Right ventricle myocardium inferior (tissue), 1 donor: Measurements from ENCODE around the gene ARHGAP10. TPM values are rescaled to one million over a fixed set of nuclear protein-coding genes. Genes with fewer than 3 reads are reported as not detected.

Experiments used
- ATAC-seq: fragments of 200-7000 bp; cut with Tn5 transposase; one replicate; pipeline ENCODE4 v1.9.1; 2020; ENCODE audit warnings: mild to moderate bottlenecking, moderate library complexity
- DNase-seq: peaks from one replicate; pipeline ENCODE4 v3.0.0; 2021; ENCODE audit errors: missing footprints
- intact Hi-C: fragments of 100-400 bp; cut with DNase I; formaldehyde crosslinking; loops from one replicate; pipeline ENCODE4 v1.11.0; 2022
- total RNA-seq: library from RNA; stranded (reverse); fragmentation: NEBNext Ultra II Directional; extraction: Animal tissue kit (Norgen Biotek cat#: 25700); gene quantifications from one replicate; pipeline ENCODE4 v1.2.1, GENCODE V29; 2021
- donor health status: DM: no; HTN: yes; CAD: no; lungs with severe emphysema.

Gene ARHGAP10
- total RNA-seq, 1 donor from 2014 or later = 71.8 TPM

DNA sequence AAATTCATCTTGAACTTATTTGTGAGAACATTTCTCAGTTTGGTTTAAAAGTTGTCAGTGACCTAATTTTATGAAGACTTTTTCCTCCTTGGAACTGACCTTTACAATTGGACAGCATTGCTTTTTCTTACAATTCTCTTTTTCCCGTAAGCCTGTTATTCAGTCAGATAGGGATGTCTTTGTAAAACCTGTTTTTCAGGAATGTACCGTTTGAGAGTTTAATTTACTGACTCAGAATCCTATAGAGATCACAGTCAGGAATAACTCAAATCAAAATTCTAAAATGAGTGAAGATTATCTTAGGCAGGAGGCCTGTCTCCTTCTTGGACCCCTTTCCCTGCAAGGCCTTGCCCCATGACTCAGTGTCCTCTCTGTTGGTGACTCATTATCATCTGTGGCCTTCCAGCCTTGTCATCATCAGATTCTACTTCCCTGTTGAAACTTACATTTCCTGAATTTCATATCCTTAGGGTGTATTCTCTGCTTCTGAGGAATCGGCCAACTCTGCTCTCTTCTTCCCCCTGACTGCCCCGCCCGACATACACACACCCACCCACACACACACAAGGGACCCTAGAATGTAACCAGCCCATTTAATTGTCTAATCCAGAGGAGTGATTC is 99.8 kb downstream of the ARHGAP10 start:
- DNase-seq (no peak), ATAC-seq (peak; percentile 74)
- intact Hi-C loops = loop anchor here (2.0 to 5.0 kb wide), 2 partner anchors 36 to 99 kb away; partner anchors contain the start of gene ARHGAP10

DNA sequence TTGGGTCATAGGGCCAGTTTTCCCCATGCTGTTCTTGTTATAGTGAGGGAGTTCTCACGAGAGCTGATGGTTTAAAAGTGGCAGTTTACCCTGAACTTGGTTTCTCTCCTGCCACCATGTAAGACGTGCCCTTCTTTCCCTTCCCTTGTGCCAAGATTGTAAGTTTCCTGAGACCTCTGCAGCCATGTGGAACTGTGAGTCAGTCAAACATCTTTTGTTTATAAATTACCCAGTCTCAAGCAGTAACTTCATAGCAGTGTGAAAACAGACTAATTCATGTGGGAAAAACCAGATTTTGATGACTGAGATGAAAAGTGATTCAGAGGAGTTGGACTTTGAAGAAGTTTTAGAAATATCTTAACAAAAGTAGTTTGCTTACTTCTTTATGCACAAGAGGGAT is 101.4 kb downstream of the ARHGAP10 start:
- intact Hi-C loops = loop anchor here (5.0 kb wide), 1 partner anchor 34 kb away; no protein-coding TSS in a partner anchor
- DNase-seq (no peak), ATAC-seq (no peak)

DNA sequence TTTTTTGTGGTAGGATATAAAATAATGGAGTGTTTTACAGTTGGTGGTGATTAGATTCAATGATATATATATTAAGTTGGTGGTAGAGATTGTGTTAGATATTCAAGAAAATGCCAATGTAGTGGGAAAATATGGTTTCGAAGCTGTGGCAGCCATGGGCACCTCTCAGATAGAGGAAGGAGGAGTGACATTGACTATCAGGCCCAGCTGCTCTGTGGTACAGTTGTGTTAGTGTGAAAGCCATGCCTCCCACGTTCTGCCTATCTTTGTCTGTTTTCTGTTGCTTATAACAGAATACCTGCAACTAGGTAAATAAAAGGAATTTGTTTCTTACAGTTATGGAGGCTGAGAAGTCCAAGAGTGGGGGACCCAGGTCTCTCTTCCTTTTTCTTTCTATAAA is 101.9 kb downstream of the ARHGAP10 start:
- intact Hi-C loops = loop anchor here (5.0 kb wide), 1 partner anchor 34 kb away; no protein-coding TSS in a partner anchor
- ATAC-seq (no peak), DNase-seq (no peak)

DNA sequence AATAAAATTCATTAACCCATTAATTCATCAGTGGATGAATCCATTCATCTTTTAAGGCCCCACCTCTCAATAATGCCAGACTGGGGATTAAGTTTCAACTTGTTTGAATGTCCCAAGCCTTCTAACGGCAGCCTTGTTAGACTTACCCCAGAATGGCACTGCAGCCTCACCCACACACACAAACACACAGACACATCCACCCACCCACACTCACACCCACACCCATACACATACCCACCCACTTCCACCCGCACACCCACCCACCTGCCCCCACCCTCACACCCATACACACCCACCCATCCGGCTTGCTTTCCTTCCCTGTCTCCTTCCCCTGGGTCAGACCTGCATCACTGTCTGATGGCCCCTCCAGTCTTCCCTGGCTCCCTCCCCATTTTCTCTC is 102.6 kb downstream of the ARHGAP10 start:
- intact Hi-C loops = loop anchor here (5.0 kb wide), 1 partner anchor 33 kb away; no protein-coding TSS in a partner anchor
- no peak for ATAC-seq
- no peak for DNase-seq

DNA sequence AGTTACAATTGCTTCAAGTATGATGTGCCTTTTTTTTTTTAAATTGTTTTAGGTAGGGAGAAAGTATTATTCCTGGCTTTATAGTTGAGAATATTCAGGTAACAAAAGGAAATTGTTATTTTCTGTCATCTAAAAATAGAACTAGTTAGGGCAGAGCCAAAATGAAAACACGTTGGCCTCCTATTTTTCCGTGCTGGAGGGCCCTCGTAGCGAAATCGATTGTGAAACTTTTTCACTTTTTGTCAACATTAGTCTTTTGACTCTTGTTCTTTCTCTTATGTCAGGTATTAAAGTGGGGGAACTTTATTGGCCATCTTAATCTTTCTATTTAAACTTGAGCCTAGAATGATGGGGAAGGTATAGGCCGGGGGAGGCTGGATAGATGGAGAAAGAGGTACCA is 104.9 kb downstream of the ARHGAP10 start:
- ATAC-seq (no peak), DNase-seq (no peak)
- intact Hi-C loops = no loop called here

DNA sequence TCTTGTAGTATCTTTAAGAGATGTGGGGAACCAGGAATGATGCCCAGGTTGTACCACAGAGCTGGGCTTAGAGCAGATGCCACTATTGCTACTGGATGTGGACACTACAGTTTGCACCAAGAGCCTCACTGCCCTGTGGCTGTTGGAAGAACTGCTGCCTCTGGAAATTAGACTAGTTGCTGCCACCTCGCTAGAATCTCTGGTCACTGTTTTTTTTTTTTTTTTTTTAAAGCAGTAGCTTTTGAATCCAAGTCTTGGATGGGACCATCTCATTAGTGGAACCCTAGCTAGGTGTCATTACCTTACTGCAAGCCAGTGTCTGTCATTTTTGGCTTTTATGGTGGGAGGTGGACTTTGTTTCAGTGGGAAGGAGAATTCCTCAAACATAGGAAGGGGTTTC is 105.5 kb downstream of the ARHGAP10 start:
- ATAC-seq (no peak), DNase-seq (no peak)
- intact Hi-C loops = no loop called here

DNA sequence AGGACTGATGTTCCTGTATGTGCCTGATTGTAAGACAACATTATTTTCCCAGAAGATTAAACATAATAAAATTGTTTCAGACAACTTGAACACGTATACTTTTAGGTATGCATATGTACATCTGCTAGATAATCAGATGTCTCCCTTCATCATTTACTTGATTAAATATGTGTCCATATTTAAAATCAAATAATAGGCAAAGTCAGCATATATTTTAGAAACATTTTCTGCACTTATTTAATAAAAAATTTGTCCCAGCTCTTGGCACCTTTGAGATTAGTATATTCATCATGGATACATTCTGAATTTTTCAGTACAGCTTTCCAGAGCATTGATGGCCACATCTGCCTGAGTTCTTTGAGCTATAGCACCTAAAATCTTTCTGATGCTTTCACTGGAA is 106.0 kb downstream of the ARHGAP10 start:
- intact Hi-C loops = no loop called here
- no peak for ATAC-seq
- no peak for DNase-seq

DNA sequence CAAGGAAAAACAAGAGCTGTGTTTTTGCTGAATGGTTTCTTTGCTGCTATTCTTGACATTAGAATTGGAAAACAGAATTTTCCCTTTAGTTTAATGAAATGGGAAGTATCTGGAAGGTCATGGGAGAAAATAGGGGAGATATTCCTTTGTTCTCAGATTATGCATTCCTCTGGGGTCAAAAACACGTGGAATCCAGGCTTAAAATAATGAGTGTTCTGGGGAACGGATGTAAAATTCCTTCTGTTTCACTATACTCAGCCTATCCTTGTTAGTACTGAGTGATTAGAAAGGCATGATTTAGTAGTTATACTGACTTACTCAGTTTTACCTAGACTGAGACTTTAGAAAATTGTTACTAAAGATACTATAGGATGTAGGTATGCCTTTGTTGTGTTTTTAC is 107.3 kb downstream of the ARHGAP10 start:
- DNase-seq (no peak), ATAC-seq (no peak)
- intact Hi-C loops = no loop called here

DNA sequence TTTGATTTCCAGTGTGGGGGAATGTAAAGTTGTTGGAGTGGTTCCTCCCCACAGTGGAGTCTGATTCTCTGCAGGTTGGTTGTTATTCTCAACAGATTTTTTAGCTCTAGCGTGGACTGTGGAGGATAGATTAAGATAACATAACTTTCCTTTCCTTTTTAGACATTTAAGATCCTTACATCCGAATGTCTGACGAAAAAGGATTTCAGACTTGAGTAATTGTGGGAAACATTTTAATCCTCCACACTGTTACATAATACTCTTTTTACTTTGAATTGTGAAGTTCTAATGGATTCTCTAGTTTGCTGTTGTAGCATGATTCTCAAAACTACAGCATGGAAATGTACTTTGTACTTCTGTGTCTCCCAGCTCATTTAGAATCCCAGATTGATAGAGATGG is 107.8 kb downstream of the ARHGAP10 start:
- DNase-seq (no peak), ATAC-seq (no peak)
- intact Hi-C loops = no loop called here

DNA sequence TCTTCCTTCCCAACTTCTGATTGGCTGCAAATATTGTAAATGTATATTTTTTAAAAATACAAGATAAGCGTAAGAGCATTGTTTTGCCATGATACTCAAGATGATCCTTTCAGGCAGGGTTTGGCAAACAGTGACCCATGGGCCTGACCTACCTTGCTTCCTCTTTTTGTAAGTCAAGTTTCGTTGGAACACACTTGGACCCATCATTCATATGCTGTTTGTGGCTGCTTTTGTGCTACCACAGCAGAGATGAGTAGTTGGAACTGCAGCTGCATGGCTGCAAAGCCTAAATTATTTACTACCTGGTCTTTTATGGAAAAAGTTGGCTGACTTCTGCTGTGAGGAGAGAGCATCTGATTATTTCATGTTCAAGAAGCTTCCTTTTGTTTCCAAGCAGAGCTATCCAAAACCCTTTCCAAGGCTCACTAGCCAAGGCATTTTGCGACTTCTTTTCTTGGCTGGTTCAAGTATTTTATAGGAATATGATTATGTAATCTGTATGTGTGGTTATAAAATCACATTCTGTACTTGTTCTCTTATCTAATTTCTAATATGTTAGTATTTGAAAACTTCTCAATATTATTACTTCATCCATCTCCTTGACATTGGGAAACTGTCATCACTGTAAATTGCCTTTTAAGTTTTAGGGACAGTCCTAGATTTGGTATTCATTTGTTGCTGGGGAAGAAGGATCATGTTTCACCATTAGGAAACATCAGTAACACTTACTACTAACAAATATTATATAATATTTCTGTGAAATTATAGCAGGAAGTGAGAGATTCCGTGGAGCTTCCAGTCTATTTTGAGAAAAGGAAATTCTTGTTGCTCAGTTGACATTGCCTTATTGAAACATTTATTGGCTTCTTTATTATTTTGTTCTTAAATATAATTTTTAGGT is 109.2 kb downstream of the ARHGAP10 start:
- intact Hi-C loops = no loop called here
- DNase-seq (no peak), ATAC-seq (no peak)

DNA sequence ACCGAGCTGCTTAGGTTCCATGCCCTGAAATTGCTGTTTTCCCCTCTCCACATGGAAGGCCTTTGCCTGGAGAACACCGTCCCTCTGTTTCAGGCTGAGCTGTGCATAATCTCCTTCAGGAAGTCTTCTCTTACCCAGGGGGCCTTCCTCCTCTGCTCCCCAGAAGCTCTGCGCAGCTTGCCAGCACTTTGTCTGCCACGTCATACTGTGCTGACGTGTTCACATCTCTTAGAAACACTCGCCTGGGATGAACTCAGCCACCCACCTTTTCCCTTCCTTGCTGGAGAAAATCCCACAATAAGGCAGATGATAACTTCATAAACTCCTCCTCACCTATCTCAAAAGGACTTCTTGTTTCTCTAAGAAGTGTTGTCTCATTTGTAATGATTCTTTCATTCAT is 110.7 kb downstream of the ARHGAP10 start:
- intact Hi-C loops = no loop called here
- DNase-seq (peak; percentile 74), ATAC-seq (peak; percentile 89)

DNA sequence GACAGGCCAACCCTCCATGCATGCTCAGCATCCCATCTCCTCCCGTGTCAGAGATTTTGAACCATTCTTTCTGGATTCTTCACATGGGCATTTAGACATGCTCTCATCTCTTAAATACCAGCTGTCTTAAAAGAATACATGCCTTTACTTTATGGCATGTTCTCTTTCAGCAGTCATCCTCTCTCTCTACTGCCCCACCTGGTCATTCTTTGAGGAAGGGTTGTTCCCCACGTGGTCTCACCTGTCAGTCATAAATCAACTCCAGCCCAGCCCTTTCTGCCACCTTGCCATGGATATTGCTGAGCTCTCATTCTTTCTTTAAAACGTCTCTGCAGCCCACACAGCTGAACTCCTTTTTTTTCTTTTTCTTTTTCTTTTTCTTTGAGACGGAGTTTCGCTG is 111.3 kb downstream of the ARHGAP10 start:
- DNase-seq (no peak), ATAC-seq (no peak)
- intact Hi-C loops = no loop called here

DNA sequence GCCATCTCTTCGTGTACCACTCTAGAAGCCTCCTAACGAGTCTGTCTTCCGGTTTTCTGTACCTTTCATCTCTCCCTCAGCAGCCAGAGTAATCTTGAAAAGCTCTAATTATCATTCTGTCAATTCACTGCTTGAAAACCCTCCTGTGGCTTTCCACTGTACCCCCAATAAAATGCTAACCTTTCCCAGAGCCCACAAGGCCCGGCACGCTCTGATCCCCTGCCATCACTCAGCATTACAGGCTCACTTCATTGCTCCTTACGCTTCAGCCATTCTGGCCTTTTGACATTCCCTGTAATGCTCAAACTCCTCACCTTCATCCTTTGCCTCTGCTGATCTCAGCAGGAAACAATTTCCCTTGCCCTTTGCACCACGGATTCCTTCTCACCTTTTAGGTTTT is 112.9 kb downstream of the ARHGAP10 start:
- DNase-seq (no peak), ATAC-seq (no peak)
- intact Hi-C loops = no loop called here

DNA sequence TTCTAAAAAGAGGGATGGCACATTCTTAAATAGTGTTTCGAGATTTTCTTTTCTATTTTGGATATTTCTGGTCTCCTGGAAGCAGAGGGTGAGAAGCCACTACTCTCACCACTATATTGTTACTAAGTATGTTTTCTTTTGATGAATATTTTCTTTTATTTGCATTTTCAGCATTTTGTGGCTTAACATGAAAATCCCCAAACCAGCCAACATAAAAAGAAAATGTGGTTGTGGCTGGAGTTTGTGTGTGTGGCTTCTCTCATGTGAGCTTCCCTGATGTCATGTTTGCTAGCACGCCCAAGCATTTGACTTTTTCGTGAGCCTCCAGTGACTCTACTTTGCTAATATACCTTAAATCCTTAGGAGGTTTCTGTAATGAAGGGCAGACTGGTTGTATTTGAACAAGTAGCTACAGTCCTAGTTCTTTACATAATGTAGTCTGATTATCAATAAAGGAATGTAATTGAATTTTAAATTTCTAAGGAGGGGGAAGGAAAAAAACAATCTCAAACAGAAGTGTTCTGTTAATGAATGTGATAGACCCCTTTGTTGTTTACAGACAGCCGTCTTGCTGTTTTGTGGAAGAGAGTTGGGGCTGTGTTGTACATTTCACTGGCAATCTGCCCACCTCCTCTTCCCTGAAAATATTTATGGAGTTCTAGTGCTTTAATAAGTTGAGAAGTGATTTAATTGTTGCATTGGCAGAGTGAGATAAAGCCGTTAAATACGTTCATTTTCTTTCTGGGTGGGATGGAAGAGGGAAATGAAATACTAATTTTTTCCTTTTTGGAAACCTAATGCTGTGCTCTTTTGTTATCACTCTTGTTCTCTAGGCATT is 114.6 kb downstream of the ARHGAP10 start:
- intact Hi-C loops = no loop called here
- DNase-seq (no peak), ATAC-seq (no peak)

DNA sequence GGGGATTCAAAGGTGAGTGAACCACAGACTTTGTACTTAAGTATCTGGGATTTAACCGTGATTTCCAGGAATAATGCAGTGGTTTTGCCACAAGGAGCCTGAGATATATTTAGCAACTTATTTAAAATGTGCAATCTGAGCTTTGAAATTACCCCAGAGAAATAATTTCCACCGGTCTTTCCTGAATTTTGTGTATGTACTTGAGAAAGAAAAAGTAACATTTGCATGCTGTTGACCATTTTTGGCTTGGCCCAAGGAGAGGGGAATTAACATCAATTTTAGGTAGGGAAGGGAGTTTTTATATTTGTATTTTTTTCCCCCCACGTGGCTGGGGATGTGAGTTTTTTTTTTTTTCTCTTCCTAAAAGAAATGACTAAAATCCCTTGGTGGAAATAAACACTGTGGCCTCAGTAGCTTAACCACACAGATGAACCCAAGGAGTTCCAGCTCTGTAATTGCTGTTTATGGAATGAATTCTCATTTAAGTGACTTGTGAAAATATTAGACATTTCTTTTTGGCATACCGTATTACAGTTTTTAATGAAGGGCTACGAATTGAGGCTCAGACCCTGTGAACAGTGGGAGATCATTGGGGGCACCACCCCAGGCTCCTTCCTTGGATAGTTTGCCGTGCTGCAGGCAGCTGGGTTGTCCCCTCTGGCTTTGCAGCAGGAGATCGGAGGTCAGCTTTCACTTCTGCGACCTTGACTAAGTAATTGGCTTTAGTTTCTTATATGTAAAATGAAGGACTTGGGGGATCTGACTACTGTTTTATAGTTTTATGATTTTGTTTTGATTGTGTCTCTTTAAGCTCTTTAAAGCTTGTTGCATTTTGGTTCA is 116.1 kb downstream of the ARHGAP10 start:
- intact Hi-C loops = no loop called here
- no peak for ATAC-seq
- DNase-seq = no peak

DNA sequence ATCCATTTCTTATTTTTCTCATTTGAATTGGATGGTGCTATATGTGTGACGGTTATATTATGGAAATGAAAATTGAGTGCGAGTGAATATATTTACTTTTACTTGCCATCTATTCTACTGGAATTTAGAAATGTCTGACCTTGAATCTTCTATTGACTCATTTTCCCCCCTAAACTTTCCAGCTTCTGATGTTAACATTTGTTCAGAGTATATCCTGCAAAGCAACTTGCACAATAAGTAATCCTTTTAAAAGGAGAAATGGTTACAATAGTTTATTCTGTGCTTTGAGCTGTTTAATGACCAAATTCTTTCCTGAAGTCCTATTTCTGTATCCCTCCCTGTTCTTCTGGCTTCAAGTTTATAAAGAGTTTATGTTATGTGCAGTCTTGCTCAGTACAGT is 116.7 kb downstream of the ARHGAP10 start:
- intact Hi-C loops = no loop called here
- no peak for ATAC-seq
- no peak for DNase-seq

DNA sequence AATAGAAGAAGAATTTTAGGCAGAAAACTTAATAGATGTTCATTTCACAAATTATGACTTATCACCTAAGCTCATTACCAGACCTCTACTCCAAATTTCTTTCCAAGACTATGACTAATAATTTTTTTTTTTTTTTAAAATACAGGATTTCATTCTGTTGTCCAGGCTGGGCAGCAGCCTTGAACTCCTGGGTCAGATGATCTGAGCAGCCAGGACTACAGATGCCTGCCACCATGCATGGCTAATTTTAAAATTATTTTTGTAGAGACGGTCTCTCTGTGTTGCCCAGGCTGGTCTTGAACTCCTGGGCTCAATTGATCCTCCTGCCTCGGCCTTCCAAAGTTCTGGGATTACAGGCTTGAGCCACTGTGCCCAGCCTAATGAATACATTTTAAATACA is 119.2 kb downstream of the ARHGAP10 start:
- ATAC-seq = no peak
- intact Hi-C loops = no loop called here
- DNase-seq = no peak

DNA sequence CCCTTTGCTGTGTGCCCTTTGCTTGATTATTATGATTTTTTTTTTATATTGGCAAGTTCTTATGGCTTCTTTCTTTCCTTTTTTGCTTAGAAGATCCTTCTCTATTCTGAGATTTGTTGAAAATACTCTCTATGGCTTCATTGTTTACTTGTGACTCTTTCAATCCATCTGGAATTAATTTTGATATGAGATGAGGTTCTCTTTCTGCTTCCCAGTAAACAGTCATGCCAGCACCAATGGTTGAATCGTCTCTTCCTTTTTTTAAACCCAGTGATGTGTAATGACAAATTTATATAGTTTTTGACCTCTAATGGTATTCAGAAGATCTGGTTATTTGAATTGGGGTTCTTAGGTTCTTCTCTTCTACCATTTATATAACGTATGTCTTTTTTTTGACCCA is 121.8 kb downstream of the ARHGAP10 start:
- DNase-seq (no peak), ATAC-seq (peak; percentile 65)
- intact Hi-C loops = no loop called here

DNA sequence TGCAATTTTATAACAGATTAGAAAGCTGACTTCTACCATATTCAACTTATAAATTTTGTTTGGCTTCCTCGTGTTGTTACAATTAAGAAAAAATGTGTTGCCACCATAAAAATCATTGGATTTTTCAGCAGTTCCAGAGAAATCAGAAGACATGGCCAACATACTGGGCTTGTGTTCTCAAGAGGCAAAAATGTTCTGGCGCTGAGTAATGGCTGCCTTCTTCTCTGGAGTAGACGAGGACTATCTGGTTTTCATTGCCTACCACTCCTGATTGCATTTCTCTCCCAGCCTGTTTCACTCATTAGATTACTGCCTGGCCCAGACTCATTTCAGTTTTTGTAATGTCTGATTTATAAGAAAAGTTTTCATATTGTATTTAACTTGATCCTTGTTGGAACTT is 122.3 kb downstream of the ARHGAP10 start:
- no peak for DNase-seq
- peak; percentile 67 for ATAC-seq
- intact Hi-C loops = no loop called here
